HG02884 (cell line): ENCODE results near the gene TNPO3.

Experiments
- ATAC-seq: cut with Tn5 transposase; IDR thresholded peaks from one replicate; pipeline ENCODE4 v1.9.1; 2021; ENCODE audit warnings: mild to moderate bottlenecking, moderate library complexity; ENCODE audit not compliant: unreplicated experiment

The TNPO3 gene

DNA sequence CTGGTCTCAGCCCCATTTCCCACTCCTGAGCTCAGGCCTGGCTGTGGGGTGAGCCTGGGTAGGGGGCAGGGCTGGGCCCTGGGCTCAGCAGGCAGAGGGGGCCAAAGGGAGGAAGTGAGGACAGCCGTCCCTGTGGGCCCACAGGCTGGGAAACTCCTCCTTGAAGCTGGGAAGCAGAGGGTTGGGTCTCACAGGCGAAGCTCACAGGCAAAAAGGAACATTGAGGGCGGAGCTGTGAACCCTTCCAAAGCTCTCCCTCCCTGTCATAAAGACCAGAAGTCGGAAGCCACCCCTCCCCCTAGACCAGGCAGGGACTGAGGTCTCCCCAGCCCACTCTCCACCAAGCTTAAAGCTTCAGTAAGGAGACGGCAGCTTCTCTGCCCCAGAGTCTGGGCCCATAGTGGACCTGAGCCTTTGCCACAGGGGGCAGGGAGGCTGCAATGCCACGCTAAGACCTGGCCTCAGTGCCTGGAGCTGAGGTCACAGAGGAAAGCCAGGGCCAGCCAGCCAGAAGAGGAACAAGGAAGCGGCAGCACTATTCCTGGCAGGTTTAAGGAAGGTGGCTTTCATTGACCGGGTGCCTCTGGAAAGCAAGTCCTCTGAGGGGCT lies 143.4 kb downstream of the TNPO3 start:
- no peak for ATAC-seq

DNA sequence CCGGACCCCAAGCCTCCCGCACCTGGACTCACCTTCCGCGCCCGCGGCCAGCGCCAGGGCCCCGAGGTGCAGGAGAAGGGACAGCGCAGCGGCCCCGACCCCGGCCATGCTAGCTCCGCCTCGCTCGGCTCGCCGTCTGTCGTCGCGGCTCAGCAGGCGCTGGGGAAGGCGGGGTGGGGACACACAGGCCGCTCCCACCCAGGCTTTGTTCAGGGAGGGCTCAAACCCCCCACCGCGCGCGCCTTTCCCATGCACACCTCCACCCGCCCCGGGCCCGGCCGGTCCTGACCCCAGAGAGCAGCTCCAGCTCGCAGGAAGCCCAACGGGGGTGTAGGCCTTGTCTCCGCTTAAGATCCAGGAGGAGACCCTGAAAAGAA lies 144.4 kb downstream of the TNPO3 start, which contains the start of gene KCP:
KCP (minus strand) TSS at position 141 of the 377 bp plus-strand sequence; CDS start at position 108, 33 bp downstream.
- ATAC-seq = no peak

DNA sequence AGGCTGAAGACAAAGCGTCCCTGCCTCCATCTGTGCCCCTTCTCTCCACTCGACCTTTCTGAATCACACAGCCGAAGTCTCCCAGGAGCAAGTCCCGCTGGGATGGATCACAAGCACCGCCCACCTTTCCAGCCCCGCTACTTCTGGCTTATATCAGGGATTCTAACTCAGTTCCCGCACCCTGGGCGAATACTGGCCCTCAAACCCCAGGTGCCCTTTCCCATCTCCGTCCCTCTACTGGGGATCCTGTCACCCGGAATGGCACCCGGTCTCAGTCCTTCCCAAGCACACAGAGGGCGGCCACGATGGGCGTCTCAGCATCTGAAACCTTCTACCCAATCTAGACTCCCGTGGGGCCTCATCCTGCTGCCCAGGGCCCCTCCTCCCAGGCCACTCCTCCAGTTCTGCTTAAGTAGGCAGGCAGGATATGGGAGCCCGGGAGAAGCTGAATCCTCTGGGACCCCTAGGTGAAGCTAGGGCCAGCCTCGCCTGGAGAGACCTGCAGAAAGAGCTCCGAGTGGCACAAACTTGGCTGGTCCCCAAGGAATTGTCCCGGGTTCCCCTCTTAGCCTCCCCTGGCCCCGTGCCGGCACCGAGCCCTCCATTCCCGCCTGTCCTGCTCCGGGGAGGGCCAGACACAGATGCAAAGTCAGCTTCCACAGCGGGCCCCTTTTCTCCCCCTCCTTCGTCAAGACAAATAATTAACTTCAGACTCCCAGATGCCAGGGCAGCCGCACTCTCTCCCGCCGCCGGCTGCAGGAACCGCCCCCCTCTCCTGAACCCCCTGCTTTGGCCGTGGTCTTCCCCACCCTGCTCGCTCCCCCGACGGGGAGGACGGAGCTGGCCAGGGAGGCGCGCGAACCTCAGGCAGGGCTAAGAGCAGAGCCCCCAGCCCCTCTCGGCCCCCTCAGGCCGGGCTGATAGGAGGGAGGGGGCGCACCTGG lies 145.0 kb downstream of the TNPO3 start:
- ATAC-seq = no peak

DNA sequence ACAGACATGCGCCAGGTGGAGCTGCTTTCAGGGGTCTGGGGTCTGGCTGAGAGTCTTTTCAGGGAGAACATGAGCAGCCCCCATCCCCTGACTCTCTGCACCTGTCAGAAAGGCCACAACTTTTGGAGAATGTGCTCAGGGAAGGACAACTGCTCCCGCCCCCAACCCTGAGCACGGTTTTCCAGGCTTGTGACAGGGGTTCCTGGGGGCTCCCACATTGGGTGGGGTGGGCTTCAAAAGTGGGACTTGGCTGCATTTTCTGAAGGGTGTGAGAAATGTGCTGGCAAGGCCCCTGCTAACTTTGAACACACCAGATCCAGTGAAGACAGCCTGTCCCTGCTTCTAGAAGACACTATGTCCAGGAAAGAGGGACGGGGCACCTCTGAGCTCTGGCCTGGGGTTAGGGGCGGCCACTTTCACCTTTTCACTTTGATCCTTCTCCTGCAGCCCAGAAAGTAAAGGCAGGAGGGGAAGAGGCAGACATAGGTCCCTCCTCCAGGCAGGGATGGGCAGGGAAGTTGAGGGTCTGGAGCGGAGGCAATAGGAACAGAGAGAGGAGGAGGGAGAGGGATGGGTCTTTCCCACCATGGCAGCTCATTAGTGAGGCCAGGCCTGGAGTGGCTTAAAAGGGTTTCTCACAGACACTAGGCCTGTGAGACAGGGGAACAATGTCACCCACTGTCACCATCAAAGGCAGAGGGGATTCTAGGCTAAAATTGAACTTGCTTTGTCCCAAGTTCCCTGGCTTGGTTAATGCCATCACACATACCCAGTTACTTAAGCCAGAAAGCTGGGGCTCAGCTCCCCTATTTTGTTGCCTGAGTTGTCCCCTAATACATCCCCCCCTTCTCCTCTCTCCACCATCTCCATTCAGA lies 145.9 kb downstream of the TNPO3 start:
- ATAC-seq = no peak

DNA sequence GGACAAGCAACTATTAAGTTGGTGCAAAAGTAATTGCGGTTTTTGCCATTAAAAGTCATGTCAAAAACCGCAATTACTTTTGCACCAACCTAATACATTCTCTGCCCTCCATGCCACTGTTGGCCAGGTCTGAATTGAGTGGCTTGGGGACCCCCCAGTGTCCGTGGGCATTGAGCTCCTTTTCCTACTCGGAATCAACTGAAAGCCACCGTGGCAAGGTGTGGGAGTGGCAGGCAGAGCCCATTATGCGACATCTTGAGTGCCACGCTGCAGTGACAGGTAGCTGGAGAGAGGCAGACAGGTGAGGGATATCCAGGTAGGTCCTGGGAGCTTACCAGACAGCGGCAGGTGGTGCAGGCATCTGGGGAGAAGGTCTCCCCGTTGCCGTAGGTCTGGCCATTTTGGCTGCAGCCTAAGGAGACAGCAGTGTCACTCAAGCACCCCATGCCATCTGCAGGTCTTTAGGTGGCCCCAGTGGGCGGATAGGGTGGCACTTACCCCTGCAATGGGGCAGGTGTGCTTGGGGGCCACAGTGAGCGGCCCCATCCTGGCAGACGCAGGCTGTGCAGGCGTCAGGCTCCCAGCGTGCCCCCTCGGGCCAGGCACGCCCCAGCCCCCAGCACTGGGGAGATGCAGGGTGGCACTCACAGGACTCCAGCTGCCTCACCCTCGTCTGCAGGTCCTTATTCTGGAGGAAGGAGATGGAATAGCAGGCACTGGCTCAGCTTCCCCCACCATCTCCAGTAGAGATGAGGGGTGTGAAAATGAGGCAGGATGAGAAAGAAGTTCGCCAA lies 147.9 kb downstream of the TNPO3 start:
- no peak for ATAC-seq

DNA sequence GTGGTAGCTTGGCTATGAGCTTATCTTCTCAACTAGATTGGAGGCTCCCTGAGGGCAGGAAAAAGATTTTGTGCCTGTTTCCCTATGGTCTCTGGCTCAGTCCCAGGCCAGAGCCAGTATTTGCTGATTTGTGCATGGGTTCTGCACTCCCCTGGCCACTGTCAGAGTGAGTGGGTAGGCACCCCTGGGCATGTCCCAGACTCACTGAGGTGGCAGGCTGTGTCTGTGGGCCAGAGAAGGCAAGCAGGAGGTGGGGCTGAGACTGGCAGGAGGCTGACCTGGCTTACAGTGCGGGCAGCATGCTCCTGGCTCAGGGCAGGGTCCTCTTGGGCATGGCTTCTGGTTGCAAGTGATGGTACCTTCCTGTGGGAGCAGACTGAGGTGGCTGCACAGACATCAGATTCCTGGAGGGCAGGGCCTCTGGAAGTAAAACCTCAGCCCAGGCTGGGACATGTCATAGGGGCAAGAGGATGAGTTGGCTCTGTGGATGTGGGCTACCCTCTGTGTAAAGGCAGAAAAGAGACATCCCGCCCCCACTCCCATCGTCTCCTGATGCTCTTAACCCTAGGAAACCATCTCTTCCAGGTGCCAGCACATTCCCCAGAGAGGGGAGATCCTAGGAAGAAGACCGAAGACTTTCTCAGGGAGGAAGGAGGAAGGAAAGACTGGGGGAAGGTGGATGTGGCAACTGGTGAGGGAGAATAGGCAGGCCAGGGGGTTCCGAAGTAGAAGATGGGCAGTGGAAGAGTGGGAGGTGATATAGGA lies 148.7 kb downstream of the TNPO3 start:
- ATAC-seq = no peak

DNA sequence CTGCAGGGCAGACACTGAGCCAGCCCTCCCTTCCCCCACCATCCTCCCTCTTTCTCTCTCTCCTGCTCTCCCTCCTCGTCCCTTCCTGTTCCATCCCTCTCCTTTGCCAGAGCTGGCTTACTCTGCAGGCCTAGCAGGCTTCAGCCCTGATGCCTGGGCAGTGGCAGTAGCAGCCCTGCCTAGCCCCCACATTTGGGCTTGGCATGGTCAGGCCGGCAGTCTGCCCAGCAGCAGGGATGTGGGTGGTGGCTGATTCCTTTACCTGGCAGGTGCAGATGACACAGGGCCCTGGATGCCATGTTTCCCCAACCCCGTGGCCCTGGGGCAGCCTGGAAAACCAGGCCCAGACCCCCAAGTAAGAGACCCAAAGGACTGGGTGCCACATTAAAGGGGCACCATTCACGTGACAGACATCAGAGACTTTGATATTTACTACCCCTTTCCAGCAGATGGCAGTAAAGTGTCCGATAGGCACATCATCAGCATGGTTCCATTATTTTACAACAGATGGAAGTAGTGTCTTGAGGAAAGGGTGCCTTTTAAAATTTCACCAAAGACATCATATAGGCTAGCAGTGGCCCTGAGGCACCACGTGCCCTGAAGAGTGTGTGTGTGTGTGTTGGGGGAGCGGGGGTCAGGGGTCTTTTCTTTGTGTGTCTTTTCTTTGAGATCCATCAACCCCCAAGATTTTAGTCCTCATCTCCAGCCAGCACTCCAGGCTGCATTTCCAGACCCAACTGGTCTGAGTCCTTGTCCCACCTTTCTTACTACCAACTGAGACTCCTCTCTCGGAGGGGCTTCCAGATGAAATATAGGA lies 150.3 kb downstream of the TNPO3 start:
- ATAC-seq = no peak
